ENCODE results near the gene TIAL1. TPM values are rescaled to one million over a fixed set of nuclear protein-coding genes. Genes with fewer than 3 reads are reported as not detected.

TIAL1 gene
- total RNA-seq, 3 donors from 2014 or later (not counting 1 experiment from before 2014, with no cell fraction given): 195 to 227 (median 213) TPM

- Mint-ChIP-seq H3K27ac (no peak overlapping the region), H3K4me3 (no peak overlapping the region), H3K27me3 (ENCODE audit: low read depth in 2 of 2) (peaks cover 8% of the 10 kb centered on the region in 2 donors), H3K4me1 (no peaks in the 10 kb centered on the region), H3K9me3 (no peaks in the 10 kb centered on the region), H3K36me3 (no peaks in the 10 kb centered on the region)
- WGBS (ENCODE audit: insufficient coverage): 95% methylated on average over 3 of the region's 5 CpGs
- Histone ChIP-seq H3K27ac (ENCODE audit: low read length) (no peak overlapping the region), H3K27me3 (ENCODE audit: control insufficient read depth, insufficient read depth, low read length) (no peaks in the 10 kb centered on the region), H3K36me3 (ENCODE audit: control insufficient read depth, insufficient read depth, low read length) (no peaks in the 10 kb centered on the region), H3K9me3 (ENCODE audit: control insufficient read depth, insufficient read depth, low read length) (no peaks in the 10 kb centered on the region), H3K4me1 (ENCODE audit: control insufficient read depth, insufficient read depth, low read length) (no peaks in the 10 kb centered on the region), H3K4me3 (ENCODE audit: low read length) (no peak overlapping the region)
- ATAC-seq: no peak
- no peak for TF ChIP-seq CTCF (IDR thresholded peaks at IDR 0.05)
- no peak for DNase-seq
- intact Hi-C loops (cut with micrococcal nuclease): no loop called here
Observed at GRCh38 chr10:119614686-119615085, 17.9 kb upstream of the TIAL1 start.

- ATAC-seq (no peak), DNase-seq (no peak)
- Mint-ChIP-seq H3K27ac (no peak overlapping the region), H3K36me3 (no peaks in the 10 kb centered on the region), H3K4me3 (no peak overlapping the region), H3K9me3 (no peaks in the 10 kb centered on the region), H3K4me1 (no peaks in the 10 kb centered on the region), H3K27me3 (ENCODE audit: low read depth in 2 of 2) (peaks cover 12 to 15% of the 10 kb centered on the region in 2 donors)
- no peak for TF ChIP-seq CTCF (IDR thresholded peaks at IDR 0.05)
- no peaks in the 10 kb centered on the region for H3K27me3 ChIP-seq (ENCODE audit: control insufficient read depth, insufficient read depth, low read length)
- intact Hi-C loops (cut with micrococcal nuclease): no loop called here
- H3K4me3 ChIP-seq (ENCODE audit: low read length): no peak overlapping the region
- no peaks in the 10 kb centered on the region for H3K4me1 ChIP-seq (ENCODE audit: control insufficient read depth, insufficient read depth, low read length)
- H3K9me3 ChIP-seq (ENCODE audit: control insufficient read depth, insufficient read depth, low read length): no peaks in the 10 kb centered on the region
- H3K36me3 ChIP-seq (ENCODE audit: control insufficient read depth, insufficient read depth, low read length): no peaks in the 10 kb centered on the region
- 92% methylated on average over 5 of the region's 6 CpGs for WGBS (ENCODE audit: insufficient coverage)
- no peak overlapping the region for H3K27ac ChIP-seq (ENCODE audit: low read length)
Observed at GRCh38 chr10:119613741-119614140, 17.0 kb upstream of the TIAL1 start.

GRCh38 chr10:119611433-119611832 lies 14.7 kb upstream of the TIAL1 start:
- no peak for TF ChIP-seq CTCF (IDR thresholded peaks at IDR 0.05)
- H3K4me1 ChIP-seq (ENCODE audit: control insufficient read depth, insufficient read depth, low read length): no peaks in the 10 kb centered on the region
- H3K27ac ChIP-seq (ENCODE audit: low read length): no peak overlapping the region
- WGBS (ENCODE audit: insufficient coverage): 66% methylated on average over 3 of the region's 4 CpGs
- Mint-ChIP-seq H3K4me1 (no peaks in the 10 kb centered on the region), H3K27me3 (ENCODE audit: low read depth in 2 of 2) (peaks cover 12 to 16% of the 10 kb centered on the region in 2 donors), H3K27ac (no peak overlapping the region), H3K9me3 (no peaks in the 10 kb centered on the region), H3K4me3 (no peak overlapping the region), H3K36me3 (no peaks in the 10 kb centered on the region)
- ATAC-seq: no peak
- H3K4me3 ChIP-seq (ENCODE audit: low read length): no peak overlapping the region
- intact Hi-C loops (cut with micrococcal nuclease): no loop called here
- H3K27me3 ChIP-seq (ENCODE audit: control insufficient read depth, insufficient read depth, low read length): no peaks in the 10 kb centered on the region
- no peaks in the 10 kb centered on the region for H3K36me3 ChIP-seq (ENCODE audit: control insufficient read depth, insufficient read depth, low read length)
- no peaks in the 10 kb centered on the region for H3K9me3 ChIP-seq (ENCODE audit: control insufficient read depth, insufficient read depth, low read length)
- DNase-seq: no peak

GRCh38 chr10:119609516-119609915 lies 12.8 kb upstream of the TIAL1 start:
- no peaks in the 10 kb centered on the region for H3K27me3 ChIP-seq (ENCODE audit: control insufficient read depth, insufficient read depth, low read length)
- no peaks in the 10 kb centered on the region for H3K36me3 ChIP-seq (ENCODE audit: control insufficient read depth, insufficient read depth, low read length)
- Mint-ChIP-seq H3K36me3 (no peaks in the 10 kb centered on the region), H3K27me3 (ENCODE audit: low read depth in 2 of 2) (peaks cover 12 to 16% of the 10 kb centered on the region in 2 donors), H3K4me1 (no peaks in the 10 kb centered on the region), H3K27ac (no peak overlapping the region), H3K4me3 (no peak overlapping the region), H3K9me3 (no peaks in the 10 kb centered on the region)
- H3K4me3 ChIP-seq (ENCODE audit: low read length): no peak overlapping the region
- H3K27ac ChIP-seq (ENCODE audit: low read length): no peak overlapping the region
- ATAC-seq (no peak), DNase-seq (no peak)
- no peaks in the 10 kb centered on the region for H3K9me3 ChIP-seq (ENCODE audit: control insufficient read depth, insufficient read depth, low read length)
- no peaks in the 10 kb centered on the region for H3K4me1 ChIP-seq (ENCODE audit: control insufficient read depth, insufficient read depth, low read length)
- intact Hi-C loops (cut with micrococcal nuclease): no loop called here
- TF ChIP-seq CTCF (IDR thresholded peaks at IDR 0.05): no peak
- WGBS (ENCODE audit: insufficient coverage): 96% methylated on average over 3 of the region's 4 CpGs

All from natural killer cell (primary cell).